Superior temporal gyrus (tissue), 1 donor: ENCODE data around the gene KAT7.

Source experiments
- DNase-seq: peaks from one replicate; pipeline ENCODE4 v3.0.0-alpha.2; 2016; ENCODE audit errors: extremely low spot score

Gene KAT7

GRCh38 chr17:49842846-49843245 is 54.4 kb downstream of the KAT7 start:
- no peak for DNase-seq

GRCh38 chr17:49843774-49844350 is 55.4 kb downstream of the KAT7 start:
- no peak for DNase-seq

- no peak for DNase-seq
Observed at GRCh38 chr17:49845321-49845720, 56.8 kb downstream of the KAT7 start.

GRCh38 chr17:49846938-49847712 is 58.6 kb downstream of the KAT7 start:
- no peak for DNase-seq

GRCh38 chr17:49848019-49848473 is 59.6 kb downstream of the KAT7 start, which contains the start of gene TAC4:
TAC4 (minus strand) TSS chr17:49848069; CDS start chr17:49848017, 52 bp downstream.
- no peak for DNase-seq

- no peak for DNase-seq
Observed at GRCh38 chr17:49848739-49849138, 60.3 kb downstream of the KAT7 start.

- DNase-seq, result no peak
Observed at GRCh38 chr17:49850218-49850610, 61.7 kb downstream of the KAT7 start.

GRCh38 chr17:49850772-49851386 is 62.4 kb downstream of the KAT7 start:
- DNase-seq, result no peak

GRCh38 chr17:49851387-49852291 is 63.2 kb downstream of the KAT7 start:
- peak; percentile 24 for DNase-seq

GRCh38 chr17:49853470-49854015 is 65.1 kb downstream of the KAT7 start:
- no peak for DNase-seq

GRCh38 chr17:49854126-49854525 is 65.6 kb downstream of the KAT7 start:
- no peak for DNase-seq

- DNase-seq, result no peak
Observed at GRCh38 chr17:49858796-49859195, 70.3 kb downstream of the KAT7 start.

GRCh38 chr17:49859991-49860953 is 71.8 kb downstream of the KAT7 start:
- no peak for DNase-seq

- DNase-seq, result peak; percentile 50
Observed at GRCh38 chr17:49861150-49861884, 72.8 kb downstream of the KAT7 start.

GRCh38 chr17:49862781-49863331 is 74.4 kb downstream of the KAT7 start:
- DNase-seq, result no peak

- no peak for DNase-seq
Observed at GRCh38 chr17:49866019-49866380, 77.5 kb downstream of the KAT7 start.

GRCh38 chr17:49866882-49867413 is 78.5 kb downstream of the KAT7 start:
- no peak for DNase-seq

GRCh38 chr17:49869038-49869374 is 80.5 kb downstream of the KAT7 start:
- DNase-seq, result no peak

GRCh38 chr17:49870298-49870697 is 81.8 kb downstream of the KAT7 start:
- DNase-seq, result no peak
